ENCODE results near the gene THRAP3.

DNA sequence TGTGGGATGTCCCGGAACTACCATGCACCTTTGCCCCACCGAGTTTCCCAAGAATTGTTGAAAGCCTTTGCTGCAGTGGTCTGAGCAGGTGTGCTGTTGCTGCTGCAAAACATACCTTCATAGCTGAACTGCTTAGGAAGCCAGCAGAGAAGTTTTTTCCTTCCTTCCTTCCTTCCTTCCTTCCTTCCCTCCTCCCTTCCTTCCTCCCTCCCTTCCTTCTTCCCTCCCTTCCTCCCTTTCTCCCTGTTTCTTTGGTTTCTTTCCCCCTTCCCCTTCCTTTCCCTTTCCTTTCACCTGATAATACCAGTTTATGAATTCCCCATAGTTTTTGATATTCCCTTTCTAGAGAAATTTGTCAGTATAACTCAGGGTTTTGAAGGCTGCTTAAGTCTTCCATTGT, 71.1 kb downstream of the THRAP3 start:
- TF ChIP-seq EZH2 (IDR thresholded peaks at IDR 0.05) (no peak), POLR2AphosphoS5 (IDR thresholded peaks at IDR 0.05; ENCODE audit: borderline replicate concordance, low read depth, low read length) (no peak)
